HepG2 (cell line): ENCODE data around the gene FBXW8. TPM values are rescaled to one million over a fixed set of nuclear protein-coding genes. Genes with fewer than 3 reads are reported as not detected.

ENCODE experiments used
- ATAC-seq: fragments of 200-7000 bp; cut with Tn5 transposase; 3 replicates; pipeline ENCODE4 v1.9.1; 2020; ENCODE audit warnings: mild to moderate bottlenecking, moderate library complexity
- BruUV-seq: library from RNA; stranded (reverse); fragments of 400-500 nt; replicated peaks from 2 replicates; lab custom pipeline; 2021; lab: Mats Ljungman, UMichigan
- CTCF ChIA-PET: fragments of 300-600 bp; formaldehyde crosslinking; extraction: SDS; loops from one replicate; lab custom pipeline; 2021; ENCODE audit warnings: low total read pairs, inconsistent platforms, low intra/inter-chr PET ratio; lab: Yijun Ruan, JAX
- POLR2A ChIA-PET: fragments of 350-600 bp; sonication (Branson Sonifier 250); formaldehyde crosslinking; loops from one replicate; lab custom pipeline; 2020; ENCODE audit warnings: antibody characterized with exemption, inconsistent platforms; lab: Yijun Ruan, JAX
- DNase-seq: peaks from one replicate; pipeline ENCODE4 v3.0.0-alpha.2; 2015; ENCODE audit warnings: low spot score
- FAIRE-seq: peaks from 3 replicates; lab custom pipeline; 2011; peaks lifted over from hg19 to GRCh38; lab: Jason Lieb, UNC
- H2AFZ ChIP-seq: one replicate; pipeline ENCODE4 v1.6.1; 2011; ENCODE audit warnings: low read length, inconsistent platforms
- H3K27ac ChIP-seq: fragments of 300-600 bp; 3 replicates; pipeline ENCODE4 v1.8.0; 2011; ENCODE audit warnings: mixed run types, mild to moderate bottlenecking, mixed read lengths, low read length, inconsistent platforms; ENCODE audit not compliant: insufficient read depth; ENCODE audit errors: extremely low read length
- H3K27me3 ChIP-seq, 2 experiments: fragments of 200-600 bp in 1 of 2; 2 replicates in 1 of 2; 3 replicates in 1 of 2; pipeline versions ENCODE4 v1.6.0 to v1.8.0; 2011; ENCODE audit warnings: low read length in 2 of 2, mild to moderate bottlenecking in 2 of 2, moderate library complexity in 2 of 2, inconsistent platforms in 1 of 2; ENCODE audit not compliant: insufficient read depth in 2 of 2, control insufficient read depth in 1 of 2
- H3K36me3 ChIP-seq, 2 experiments: fragments of 200-600 bp in 1 of 2; replicated peaks in 1 of 2; 2 replicates in 1 of 2; 3 replicates in 1 of 2; pipeline versions ENCODE4 v1.5.1 to v1.8.0; 2011; ENCODE audit warnings: low read length in 2 of 2, inconsistent platforms in 1 of 2; ENCODE audit not compliant: insufficient read depth in 2 of 2, control insufficient read depth in 1 of 2
- H3K4me1 ChIP-seq: 2 replicates; pipeline ENCODE4 v1.5.1; 2012; ENCODE audit warnings: low read length, inconsistent platforms; ENCODE audit not compliant: insufficient read depth
- H3K4me2 ChIP-seq: 2 replicates; pipeline ENCODE4 v1.6.0; 2011; ENCODE audit warnings: low read depth, low read length, inconsistent platforms
- H3K4me3 ChIP-seq, 3 experiments: fragments of 200-600 bp in 1 of 3; sonication (generic), shearing (Covaris generic) in 1 of 3; replicated peaks in 1 of 3; 2 replicates each; pipeline ENCODE4 v1.5.1; 2011 to 2016; ENCODE audit warnings: low read length in 3 of 3, inconsistent platforms in 2 of 3, low read depth in 2 of 3, mild to moderate bottlenecking in 2 of 3, control low read depth in 1 of 3, mixed read lengths in 1 of 3; ENCODE audit not compliant: insufficient read depth in 1 of 3
- H3K79me2 ChIP-seq: one replicate; pipeline ENCODE4 v1.6.1; 2011; ENCODE audit warnings: low read length, inconsistent platforms; ENCODE audit not compliant: insufficient read depth
- H3K9ac ChIP-seq: 2 replicates; pipeline ENCODE4 v1.6.0; 2011; ENCODE audit warnings: mild to moderate bottlenecking, low read depth, low read length, inconsistent platforms; ENCODE audit not compliant: insufficient read depth
- H3K9me3 ChIP-seq: 2 replicates; pipeline ENCODE4 v1.5.1; 2012; ENCODE audit warnings: mild to moderate bottlenecking, low read length
- H4K20me1 ChIP-seq: 2 replicates; pipeline ENCODE4 v1.6.0; 2011; ENCODE audit warnings: inconsistent platforms, mild to moderate bottlenecking, low read length, moderate library complexity; ENCODE audit not compliant: insufficient read depth
- MEF2D ChIP-seq: sonication (generic); formaldehyde crosslinking; IDR thresholded peaks from 2 replicates; pipeline ENCODE4 v1.5.1; 2020; ENCODE audit warnings: mild to moderate bottlenecking, missing genetic modification reagents
- NFAT5 ChIP-seq: sonication (generic); formaldehyde crosslinking; IDR thresholded peaks from 2 replicates; pipeline ENCODE4 v1.4.0; 2020; ENCODE audit warnings: missing genetic modification reagents
- ZNF3 ChIP-seq: IDR thresholded peaks from 2 replicates; pipeline ENCODE4 v1.7.0; 2017; ENCODE audit warnings: inconsistent platforms
- WGBS: methylation state at CpG from one replicate; pipeline ENCODE4 v1.1.6; 2017; ENCODE audit warnings: low lambda C conversion rate; 5-methylcytosine and 5-hydroxymethylcytosine counted together
- in situ Hi-C: cut with HindIII; loops from 2 replicates; pipeline ENCODE4 v1.10.0; 2017; ENCODE audit warnings: low pct_unique_long_range_greater_than_20kb; ENCODE audit not compliant: extremely low pct_ligation_motif_present
- intact Hi-C: fragments of 100-400 bp; cut with micrococcal nuclease; formaldehyde crosslinking; loops from one replicate; pipeline ENCODE4 v1.10.0; 2022; ENCODE audit not compliant: unreplicated experiment
- polyA plus RNA-seq, 8 experiments: library from polyadenylated mRNA; depleted of rRNA in 3 of 8; stranded (reverse) in 7 of 8; unstranded in 1 of 8; fragments of >200 nt; fragmentation: Illumina TruSeq in 4 of 8; extraction: Trizol in 4 of 8; gene quantifications; 2 replicates each; pipeline versions ENCODE4 v1.2.1 to v1.2.3, GENCODE V29; 2011 to 2016; ENCODE audit warnings: low read depth in 4 of 8, missing spikeins in 1 of 8, mixed read lengths in 1 of 8; ENCODE audit not compliant: insufficient read depth in 1 of 8
- total RNA-seq, 5 experiments: library from RNA; depleted of rRNA; stranded (reverse); fragments of >200 nt; fragmentation: Illumina TruSeq; extraction: Trizol; gene quantifications; 2 replicates each; pipeline ENCODE4 v1.2.3, GENCODE V29; 2016; ENCODE audit warnings: low read depth in 1 of 5

FBXW8 gene
- total and polyA plus RNA-seq, 2 of the 13 experiments (the other 11 are each of a cell fraction or from before 2014, with no cell fraction given): 5.1 to 5.9 TPM

DNA sequence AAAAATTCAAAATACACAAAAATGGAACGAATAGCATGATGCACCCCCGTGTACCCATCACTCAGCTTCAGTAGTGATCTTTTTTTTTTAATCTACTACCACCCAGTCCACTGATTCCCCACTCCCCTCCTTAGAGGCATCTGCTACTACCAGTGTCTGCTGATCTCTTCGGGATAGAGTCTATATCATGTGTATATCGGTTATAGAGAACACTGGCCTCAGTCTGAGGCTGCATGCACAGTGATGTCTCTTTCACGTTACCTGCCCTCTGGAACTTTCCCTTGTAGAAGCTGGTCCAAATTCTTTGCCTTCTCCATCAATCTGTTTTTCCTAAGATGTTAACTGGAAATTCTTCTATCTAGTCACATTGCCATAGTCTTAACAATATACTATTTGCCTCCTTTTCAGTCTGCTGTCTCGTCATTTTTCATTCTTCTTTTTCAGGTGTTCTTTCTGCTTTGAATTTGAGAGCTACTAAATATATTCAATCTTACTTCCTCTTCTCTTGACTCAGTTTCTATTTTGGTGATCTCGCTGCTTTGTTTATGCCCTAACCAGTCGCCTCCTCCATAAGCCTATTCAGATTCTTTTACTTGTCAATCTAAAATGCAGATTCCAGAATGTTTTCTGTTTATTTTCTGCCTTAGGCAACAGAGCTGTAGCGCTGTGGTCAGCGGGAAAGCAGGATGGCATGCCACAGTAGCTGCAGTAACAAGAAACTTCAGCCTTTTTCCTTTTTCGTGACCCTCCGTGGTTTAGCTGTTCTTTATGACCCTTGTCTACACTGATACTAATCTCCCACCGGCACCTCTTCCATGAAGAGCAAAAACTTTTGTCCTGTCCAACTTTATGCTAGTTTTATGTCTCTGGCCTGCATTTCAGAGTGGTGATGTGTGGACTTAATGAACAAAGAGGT lies 67.0 kb downstream of the FBXW8 start:
- Histone ChIP-seq H3K27me3 (no peaks in the 10 kb centered on the region), H3K4me3 (no peak overlapping the region), H2AFZ (no peak overlapping the region), H3K36me3 (no peaks in the 10 kb centered on the region), H3K9ac (no peak overlapping the region), H3K4me2 (no peak overlapping the region), H3K27ac (no peak overlapping the region), H3K79me2 (no peaks in the 10 kb centered on the region), H3K9me3 (no peaks in the 10 kb centered on the region), H3K4me1 (no peaks in the 10 kb centered on the region), H4K20me1 (no peaks in the 10 kb centered on the region)
- no peak for ATAC-seq
- in situ Hi-C loops: no loop called here
- WGBS: 93% methylated on average over 13 of the region's 13 CpGs
- ChIA-PET CTCF (no interaction called here), POLR2A (no interaction called here)
- FAIRE-seq: no peak
- BruUV-seq: no TSS peak
- no peak for DNase-seq
- intact Hi-C loops: no loop called here
- TF ChIP-seq NFAT5 (CRISPR knock-in tag): no peak
- no peak for TF ChIP-seq ZNF3 (CRISPR knock-in tag)
- TF ChIP-seq MEF2D (CRISPR knock-in tag): no peak
